ENCODE measurements around the gene WASF3. TPM values are rescaled to one million over a fixed set of nuclear protein-coding genes. Genes with fewer than 3 reads are reported as not detected.

Gene WASF3
- total and polyA plus RNA-seq, 2 of the 13 experiments (the other 11 are each of a cell fraction or from before 2014, with no cell fraction given): 10.4 to 17.2 TPM

DNA sequence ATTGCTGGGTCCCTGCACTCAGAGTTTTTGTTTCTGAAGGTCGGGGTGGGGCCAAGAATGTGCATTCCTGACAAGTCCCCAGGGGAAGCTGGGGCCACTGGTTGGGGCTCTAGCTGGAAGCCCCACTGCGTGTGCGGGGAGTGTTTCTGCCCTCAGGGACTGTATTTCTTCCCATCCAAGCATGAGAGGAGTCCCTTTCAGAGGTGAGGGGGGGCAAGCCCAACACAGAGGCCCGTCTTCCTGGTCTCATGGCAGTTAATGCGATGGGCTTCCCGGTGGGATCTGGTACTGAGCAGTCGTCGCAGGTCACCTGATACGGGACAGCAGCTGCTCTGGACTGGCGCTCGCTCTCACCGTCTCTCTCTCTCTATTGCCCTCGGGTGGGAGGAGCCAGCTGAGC lies 152.7 kb downstream of the WASF3 start:
- Histone ChIP-seq H3K79me2 (ENCODE audit: insufficient read depth, low read length) (no peaks in the 10 kb centered on the region), H3K4me2 (ENCODE audit: low read depth, low read length) (no peak overlapping the region), H4K20me1 (ENCODE audit: insufficient read depth, low read length) (no peaks in the 10 kb centered on the region; the same call in 1 of the 2 replicates), H3K4me1 (ENCODE audit: insufficient read depth, low read length) (no peaks in the 10 kb centered on the region), H3K4me3 (replicated peaks in 1 of 3; ENCODE audit: insufficient read depth in 1 of 3, low read depth in 2 of 3, low read length in 3 of 3) (no peak overlapping the region), H3K9ac (ENCODE audit: insufficient read depth, low read depth, low read length) (no peak overlapping the region), H3K27me3 (ENCODE audit: control insufficient read depth in 1 of 2, insufficient read depth in 2 of 2, low read length in 2 of 2) (peaks cover 0 to 4% of the 10 kb centered on the region in 2 experiments; a peak in 3 of 5 replicates), H3K36me3 (replicated peaks in 1 of 2; ENCODE audit: control insufficient read depth in 1 of 2, insufficient read depth in 2 of 2, low read length in 2 of 2) (no peaks in the 10 kb centered on the region), H2AFZ (ENCODE audit: low read length) (no peak overlapping the region), H3K27ac (ENCODE audit: extremely low read length, insufficient read depth, low read length) (no peak overlapping the region), H3K9me3 (ENCODE audit: low read length) (no peaks in the 10 kb centered on the region; the same call in 1 of the 2 replicates)
- in situ Hi-C loops (cut with HindIII; ENCODE audit: extremely low pct_ligation_motif_present, low pct_unique_long_range_greater_than_20kb) (no loop called here), intact Hi-C loops (cut with micrococcal nuclease; ENCODE audit: unreplicated experiment) (no loop called here)
- FAIRE-seq: no peak
- no peak for ATAC-seq
- POLR2A ChIA-PET: no interaction called here
- 18% methylated on average over 3 of the region's 13 CpGs for WGBS (ENCODE audit: low lambda C conversion rate)
- CTCF ChIA-PET (ENCODE audit: low intra/inter-chr PET ratio, low total read pairs): no interaction called here
- DNase-seq (ENCODE audit: low spot score): no peak
- no TSS peak for BruUV-seq (replicated peaks)
- TF ChIP-seq, protein P1, sequence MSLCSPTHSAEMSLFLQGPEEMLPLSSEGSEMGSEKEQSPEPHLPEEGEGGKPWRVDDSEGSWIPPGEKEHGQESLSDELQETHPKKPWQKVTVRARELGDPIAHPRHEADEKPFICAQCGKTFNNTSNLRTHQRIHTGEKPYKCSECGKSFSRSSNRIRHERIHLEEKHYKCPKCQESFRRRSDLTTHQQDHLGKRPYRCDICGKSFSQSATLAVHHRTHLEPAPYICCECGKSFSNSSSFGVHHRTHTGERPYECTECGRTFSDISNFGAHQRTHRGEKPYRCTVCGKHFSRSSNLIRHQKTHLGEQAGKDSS (CRISPR knock-in tag; IDR thresholded peaks at IDR 0.05; ENCODE audit: borderline replicate concordance, low read depth): no peak
- TF ChIP-seq HIVEP1 (CRISPR knock-in tag; IDR thresholded peaks at IDR 0.05) (no peak), SATB2 (CRISPR knock-in tag; IDR thresholded peaks at IDR 0.05) (no peak), MTA1 (CRISPR knock-in tag; IDR thresholded peaks at IDR 0.05; ENCODE audit: borderline replicate concordance) (no peak), ZSCAN20 (CRISPR knock-in tag; IDR thresholded peaks at IDR 0.05; ENCODE audit: borderline replicate concordance) (no peak), HOXA5 (CRISPR knock-in tag; IDR thresholded peaks at IDR 0.05) (no peak), ZNF737 (CRISPR knock-in tag; IDR thresholded peaks at IDR 0.05; ENCODE audit: borderline replicate concordance) (no peak), NR2C2 (CRISPR knock-in tag; IDR thresholded peaks at IDR 0.05; ENCODE audit: borderline replicate concordance) (no peak), TMF1 (CRISPR knock-in tag; IDR thresholded peaks at IDR 0.05; ENCODE audit: low read depth) (no peak), NFATC3 (CRISPR knock-in tag; IDR thresholded peaks at IDR 0.05) (no peak), ZNF207 (IDR thresholded peaks at IDR 0.05; ENCODE audit: borderline replicate concordance) (no peak), ZMYM3 (CRISPR knock-in tag; IDR thresholded peaks at IDR 0.05) (no peak)
- TF ChIP-seq, protein P2, sequence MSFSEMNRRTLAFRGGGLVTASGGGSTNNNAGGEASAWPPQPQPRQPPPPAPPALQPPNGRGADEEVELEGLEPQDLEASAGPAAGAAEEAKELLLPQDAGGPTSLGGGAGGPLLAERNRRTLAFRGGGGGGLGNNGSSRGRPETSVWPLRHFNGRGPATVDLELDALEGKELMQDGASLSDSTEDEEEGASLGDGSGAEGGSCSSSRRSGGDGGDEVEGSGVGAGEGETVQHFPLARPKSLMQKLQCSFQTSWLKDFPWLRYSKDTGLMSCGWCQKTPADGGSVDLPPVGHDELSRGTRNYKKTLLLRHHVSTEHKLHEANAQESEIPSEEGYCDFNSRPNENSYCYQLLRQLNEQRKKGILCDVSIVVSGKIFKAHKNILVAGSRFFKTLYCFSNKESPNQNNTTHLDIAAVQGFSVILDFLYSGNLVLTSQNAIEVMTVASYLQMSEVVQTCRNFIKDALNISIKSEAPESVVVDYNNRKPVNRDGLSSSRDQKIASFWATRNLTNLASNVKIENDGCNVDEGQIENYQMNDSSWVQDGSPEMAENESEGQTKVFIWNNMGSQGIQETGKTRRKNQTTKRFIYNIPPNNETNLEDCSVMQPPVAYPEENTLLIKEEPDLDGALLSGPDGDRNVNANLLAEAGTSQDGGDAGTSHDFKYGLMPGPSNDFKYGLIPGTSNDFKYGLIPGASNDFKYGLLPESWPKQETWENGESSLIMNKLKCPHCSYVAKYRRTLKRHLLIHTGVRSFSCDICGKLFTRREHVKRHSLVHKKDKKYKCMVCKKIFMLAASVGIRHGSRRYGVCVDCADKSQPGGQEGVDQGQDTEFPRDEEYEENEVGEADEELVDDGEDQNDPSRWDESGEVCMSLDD (CRISPR knock-in tag; IDR thresholded peaks at IDR 0.05; ENCODE audit: borderline replicate concordance): no peak
- TF ChIP-seq, protein P3, sequence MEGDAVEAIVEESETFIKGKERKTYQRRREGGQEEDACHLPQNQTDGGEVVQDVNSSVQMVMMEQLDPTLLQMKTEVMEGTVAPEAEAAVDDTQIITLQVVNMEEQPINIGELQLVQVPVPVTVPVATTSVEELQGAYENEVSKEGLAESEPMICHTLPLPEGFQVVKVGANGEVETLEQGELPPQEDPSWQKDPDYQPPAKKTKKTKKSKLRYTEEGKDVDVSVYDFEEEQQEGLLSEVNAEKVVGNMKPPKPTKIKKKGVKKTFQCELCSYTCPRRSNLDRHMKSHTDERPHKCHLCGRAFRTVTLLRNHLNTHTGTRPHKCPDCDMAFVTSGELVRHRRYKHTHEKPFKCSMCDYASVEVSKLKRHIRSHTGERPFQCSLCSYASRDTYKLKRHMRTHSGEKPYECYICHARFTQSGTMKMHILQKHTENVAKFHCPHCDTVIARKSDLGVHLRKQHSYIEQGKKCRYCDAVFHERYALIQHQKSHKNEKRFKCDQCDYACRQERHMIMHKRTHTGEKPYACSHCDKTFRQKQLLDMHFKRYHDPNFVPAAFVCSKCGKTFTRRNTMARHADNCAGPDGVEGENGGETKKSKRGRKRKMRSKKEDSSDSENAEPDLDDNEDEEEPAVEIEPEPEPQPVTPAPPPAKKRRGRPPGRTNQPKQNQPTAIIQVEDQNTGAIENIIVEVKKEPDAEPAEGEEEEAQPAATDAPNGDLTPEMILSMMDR (CRISPR knock-in tag; IDR thresholded peaks at IDR 0.05): no peak
- TF ChIP-seq, protein P4, sequence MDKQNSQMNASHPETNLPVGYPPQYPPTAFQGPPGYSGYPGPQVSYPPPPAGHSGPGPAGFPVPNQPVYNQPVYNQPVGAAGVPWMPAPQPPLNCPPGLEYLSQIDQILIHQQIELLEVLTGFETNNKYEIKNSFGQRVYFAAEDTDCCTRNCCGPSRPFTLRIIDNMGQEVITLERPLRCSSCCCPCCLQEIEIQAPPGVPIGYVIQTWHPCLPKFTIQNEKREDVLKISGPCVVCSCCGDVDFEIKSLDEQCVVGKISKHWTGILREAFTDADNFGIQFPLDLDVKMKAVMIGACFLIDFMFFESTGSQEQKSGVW (CRISPR knock-in tag; IDR thresholded peaks at IDR 0.05; ENCODE audit: borderline replicate concordance): no peak

Measured in HepG2 (cell line).